ENCODE results near the gene SPG7.

DNA sequence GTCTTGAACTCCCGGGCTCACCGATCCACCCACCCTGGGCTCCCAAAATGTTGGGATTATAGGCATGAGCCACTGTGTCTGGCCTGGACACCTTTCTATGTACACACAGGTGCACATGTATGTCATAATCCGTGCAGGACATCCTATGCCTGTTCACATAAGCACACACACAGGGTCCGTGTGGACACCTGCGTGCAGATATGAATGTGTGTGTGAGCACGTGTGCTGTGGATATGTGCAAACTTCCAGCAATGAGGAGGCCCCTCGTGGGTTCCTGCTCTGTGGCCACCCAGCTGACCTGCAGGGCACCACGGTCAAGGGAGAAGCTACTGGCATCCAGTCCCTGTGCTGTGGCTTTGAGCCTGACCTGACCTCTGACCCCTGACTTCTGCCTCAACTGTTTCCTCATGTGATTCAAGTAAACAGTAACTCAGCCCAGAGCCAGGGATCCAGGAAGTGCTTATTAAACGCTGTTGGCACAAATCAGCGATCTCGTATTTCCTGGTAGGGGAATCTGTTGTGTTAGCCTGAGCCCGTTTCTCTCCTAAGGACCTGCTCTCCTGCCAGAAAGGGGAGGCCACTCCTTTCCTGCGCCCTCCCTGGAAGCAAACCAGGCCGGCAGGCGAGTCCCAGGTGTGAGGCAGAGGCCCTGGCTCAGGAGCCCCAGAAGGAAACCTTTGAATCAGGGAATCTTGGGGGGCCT is 73.8 kb downstream of the SPG7 start:
- TF ChIP-seq, protein P1, sequence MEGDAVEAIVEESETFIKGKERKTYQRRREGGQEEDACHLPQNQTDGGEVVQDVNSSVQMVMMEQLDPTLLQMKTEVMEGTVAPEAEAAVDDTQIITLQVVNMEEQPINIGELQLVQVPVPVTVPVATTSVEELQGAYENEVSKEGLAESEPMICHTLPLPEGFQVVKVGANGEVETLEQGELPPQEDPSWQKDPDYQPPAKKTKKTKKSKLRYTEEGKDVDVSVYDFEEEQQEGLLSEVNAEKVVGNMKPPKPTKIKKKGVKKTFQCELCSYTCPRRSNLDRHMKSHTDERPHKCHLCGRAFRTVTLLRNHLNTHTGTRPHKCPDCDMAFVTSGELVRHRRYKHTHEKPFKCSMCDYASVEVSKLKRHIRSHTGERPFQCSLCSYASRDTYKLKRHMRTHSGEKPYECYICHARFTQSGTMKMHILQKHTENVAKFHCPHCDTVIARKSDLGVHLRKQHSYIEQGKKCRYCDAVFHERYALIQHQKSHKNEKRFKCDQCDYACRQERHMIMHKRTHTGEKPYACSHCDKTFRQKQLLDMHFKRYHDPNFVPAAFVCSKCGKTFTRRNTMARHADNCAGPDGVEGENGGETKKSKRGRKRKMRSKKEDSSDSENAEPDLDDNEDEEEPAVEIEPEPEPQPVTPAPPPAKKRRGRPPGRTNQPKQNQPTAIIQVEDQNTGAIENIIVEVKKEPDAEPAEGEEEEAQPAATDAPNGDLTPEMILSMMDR (IDR thresholded peaks at IDR 0.05; ENCODE audit: poor library complexity): no peak
- no peak for TF ChIP-seq EZH2phosphoT487 (IDR thresholded peaks at IDR 0.05; ENCODE audit: low read depth, severe bottlenecking, unreplicated experiment)
- no peak for TF ChIP-seq EZH2 (IDR thresholded peaks at IDR 0.05; ENCODE audit: borderline replicate concordance)

Measured in hepatocyte (in vitro differentiated cells).